Nucleus accumbens (tissue), 56 donors: ENCODE results near the gene PRKACG.

Source experiments
- DNase-seq, 56 donors: peaks; one replicate each; lab custom pipeline; 2025; lab: John Stamatoyannopoulos, UW

PRKACG gene

GRCh38 chr9:68983522-68984424 is 30.1 kb downstream of the PRKACG start:
- DNase-seq = no peak

GRCh38 chr9:68983008-68983411 is 30.9 kb downstream of the PRKACG start:
- no peak for DNase-seq

GRCh38 chr9:68981789-68982188 is 32.1 kb downstream of the PRKACG start:
- DNase-seq = no peak

- DNase-seq = no peak
Observed at GRCh38 chr9:68980341-68980914, 33.5 kb downstream of the PRKACG start.

- peak in 9 of 56 donors; percentile 2 to 27 (median 10) for DNase-seq
Observed at GRCh38 chr9:68979538-68980314, 34.2 kb downstream of the PRKACG start.

GRCh38 chr9:68978501-68978900 is 35.4 kb downstream of the PRKACG start:
- DNase-seq = no peak

- DNase-seq = no peak
Observed at GRCh38 chr9:68978066-68978465, 35.8 kb downstream of the PRKACG start.

GRCh38 chr9:68975365-68976043 is 38.4 kb downstream of the PRKACG start:
- no peak for DNase-seq

- DNase-seq = no peak
Observed at GRCh38 chr9:68974901-68975300, 39.0 kb downstream of the PRKACG start.

- no peak for DNase-seq
Observed at GRCh38 chr9:68974431-68974830, 39.5 kb downstream of the PRKACG start.

GRCh38 chr9:68973619-68974018 is 40.3 kb downstream of the PRKACG start:
- no peak for DNase-seq

- DNase-seq = no peak
Observed at GRCh38 chr9:68970151-68970550, 43.8 kb downstream of the PRKACG start.

- DNase-seq = no peak
Observed at GRCh38 chr9:68969538-68969937, 44.4 kb downstream of the PRKACG start.

- no peak for DNase-seq
Observed at GRCh38 chr9:68967800-68968199, 46.1 kb downstream of the PRKACG start.

GRCh38 chr9:68966496-68966944 is 47.4 kb downstream of the PRKACG start:
- DNase-seq = no peak

- DNase-seq = no peak
Observed at GRCh38 chr9:68964765-68965164, 49.1 kb downstream of the PRKACG start.

- DNase-seq = no peak
Observed at GRCh38 chr9:68964102-68964541, 49.8 kb downstream of the PRKACG start.

GRCh38 chr9:68963416-68963815 is 50.5 kb downstream of the PRKACG start:
- DNase-seq = no peak
